Measurements from ENCODE around the gene PLXDC1.

PLXDC1 gene

GRCh38 chr17:39097150-39097519 is 54.3 kb downstream of the PLXDC1 start:
- DNase-seq (ENCODE audit: low spot score), result no peak

- DNase-seq (ENCODE audit: low spot score), result no peak
Observed at GRCh38 chr17:39096508-39097149, 54.8 kb downstream of the PLXDC1 start.

GRCh38 chr17:39095309-39095686 is 56.1 kb downstream of the PLXDC1 start:
- DNase-seq (ENCODE audit: low spot score), result no peak

- DNase-seq (ENCODE audit: low spot score), result no peak
Observed at GRCh38 chr17:39094607-39095308, 56.7 kb downstream of the PLXDC1 start.

GRCh38 chr17:39092692-39093230 is 58.7 kb downstream of the PLXDC1 start:
- no peak for DNase-seq (ENCODE audit: low spot score)

GRCh38 chr17:39090908-39091665 is 60.4 kb downstream of the PLXDC1 start:
- DNase-seq (ENCODE audit: low spot score), result no peak

- no peak for DNase-seq (ENCODE audit: low spot score)
Observed at GRCh38 chr17:39090400-39090799, 61.0 kb downstream of the PLXDC1 start.

- no peak for DNase-seq (ENCODE audit: low spot score)
Observed at GRCh38 chr17:39084558-39084957, 66.9 kb downstream of the PLXDC1 start.

- DNase-seq (ENCODE audit: low spot score), result no peak
Observed at GRCh38 chr17:39083270-39083669, 68.2 kb downstream of the PLXDC1 start.

GRCh38 chr17:39082482-39082881 is 69.0 kb downstream of the PLXDC1 start:
- DNase-seq (ENCODE audit: low spot score), result no peak

- DNase-seq (ENCODE audit: low spot score), result no peak
Observed at GRCh38 chr17:39081851-39082250, 69.6 kb downstream of the PLXDC1 start.

GRCh38 chr17:39080421-39081078 is 70.9 kb downstream of the PLXDC1 start:
- DNase-seq (ENCODE audit: low spot score), result peak; percentile 65

GRCh38 chr17:39079836-39080235 is 71.6 kb downstream of the PLXDC1 start:
- no peak for DNase-seq (ENCODE audit: low spot score)

- DNase-seq (ENCODE audit: low spot score), result no peak
Observed at GRCh38 chr17:39077866-39078265, 73.6 kb downstream of the PLXDC1 start.

GRCh38 chr17:39077252-39077651 is 74.2 kb downstream of the PLXDC1 start:
- DNase-seq (ENCODE audit: low spot score), result no peak

- no peak for DNase-seq (ENCODE audit: low spot score)
Observed at GRCh38 chr17:39074676-39075075, 76.8 kb downstream of the PLXDC1 start.

- DNase-seq (ENCODE audit: low spot score), result no peak
Observed at GRCh38 chr17:39073916-39074315, 77.5 kb downstream of the PLXDC1 start.

- no peak for DNase-seq (ENCODE audit: low spot score)
Observed at GRCh38 chr17:39073353-39073752, 78.1 kb downstream of the PLXDC1 start.

GRCh38 chr17:39071573-39071972 is 79.9 kb downstream of the PLXDC1 start:
- DNase-seq (ENCODE audit: low spot score), result no peak

- DNase-seq (ENCODE audit: low spot score), result no peak
Observed at GRCh38 chr17:39069114-39069756, 82.2 kb downstream of the PLXDC1 start.

- DNase-seq (ENCODE audit: low spot score), result no peak
Observed at GRCh38 chr17:39064819-39065218, 86.6 kb downstream of the PLXDC1 start.

GRCh38 chr17:39064374-39064773 is 87.1 kb downstream of the PLXDC1 start:
- no peak for DNase-seq (ENCODE audit: low spot score)

All from ecto neural progenitor cell (in vitro differentiated cells).